Activated CD8-positive, alpha-beta T cell treated with anti-CD3 and anti-CD28 coated beads, Interleukin-2, amount 10 ng/mL, durations not matched to agents 7 days and 5 days (primary cell): ENCODE results near the gene NARF. TPM values are rescaled to one million over a fixed set of nuclear protein-coding genes. Genes with fewer than 3 reads are reported as not detected.
"Not testable (repeated sequence)": the region's sequence is repeated elsewhere in the genome, so short reads cannot be mapped to it uniquely, and the experiment has no call there.

ENCODE experiments used
- ATAC-seq: fragments of 150-1000 bp; cut with Tn5 transposase; one replicate; pipeline ENCODE4 v1.10.0; 2021; ENCODE audit warnings: moderate library complexity
- CTCF ChIA-PET: fragments of 350-600 bp; sonication (Branson Sonifier 250); formaldehyde crosslinking; loops from one replicate; lab custom pipeline; 2021; ENCODE audit warnings: antibody characterized with exemption; lab: Charles Lee
- POLR2A ChIA-PET: fragments of 350-600 bp; sonication (Branson Sonifier 250); formaldehyde crosslinking; loops from one replicate; lab custom pipeline; 2021; ENCODE audit warnings: antibody characterized with exemption; lab: Charles Lee
- DNase-seq: peaks from one replicate; pipeline ENCODE4 v3.0.0-alpha.2; 2020
- H3K27ac Mint-ChIP-seq: one replicate; pipeline ENCODE4 v1.8.0; 2021; ENCODE audit warnings: mild to moderate bottlenecking, mixed read lengths
- H3K27me3 Mint-ChIP-seq: one replicate; pipeline ENCODE4 v1.8.0; 2021; ENCODE audit warnings: low read depth, mixed read lengths
- H3K36me3 Mint-ChIP-seq: one replicate; pipeline ENCODE4 v1.8.0; 2021; ENCODE audit warnings: low read depth, mixed read lengths
- H3K4me1 Mint-ChIP-seq: one replicate; pipeline ENCODE4 v1.8.0; 2021; ENCODE audit warnings: low read depth, mixed read lengths
- H3K4me3 Mint-ChIP-seq: one replicate; pipeline ENCODE4 v1.8.0; 2021; ENCODE audit warnings: mild to moderate bottlenecking, mixed read lengths
- H3K9me3 Mint-ChIP-seq: one replicate; pipeline ENCODE4 v1.8.0; 2022; ENCODE audit warnings: mixed read lengths; ENCODE audit not compliant: insufficient read depth
- total RNA-seq, 2 experiments: library from RNA; stranded (reverse); gene quantifications; one replicate each; pipeline ENCODE4 v1.2.3, GENCODE V29; 2021

Gene NARF
- total RNA-seq, 2 experiments from 2014 or later: 112 to 114 TPM

- ATAC-seq (peak; percentile 78), DNase-seq (peak; percentile 95)
- POLR2A ChIA-PET: interaction anchor here (2.1 kb wide), 1 partner anchor 36 kb away, joined by 6 read pairs; the partner anchor contains the start of gene NARF
- Mint-ChIP-seq H3K27me3 (no peaks in the 10 kb centered on the region), H3K4me1 (peaks cover 48% of the 10 kb centered on the region), H3K36me3 (no peaks in the 10 kb centered on the region), H3K27ac (peak overlapping the region; percentile 86), H3K4me3 (peak overlapping the region; percentile 57), H3K9me3 (no peaks in the 10 kb centered on the region)
- CTCF ChIA-PET: interaction anchor here (0.7 to 1.5 kb wide), 4 partner anchors 9 to 287 kb away, joined by 3 read pairs; no protein-coding TSS in a partner anchor
Measured at GRCh38 chr17:82494236-82495055, 35.9 kb downstream of the NARF start.

- H3K27ac Mint-ChIP-seq: peak overlapping the region; percentile 73
- peak overlapping the region; percentile 62 for H3K4me3 Mint-ChIP-seq
- H3K27me3 Mint-ChIP-seq: no peaks in the 10 kb centered on the region
- CTCF ChIA-PET: interaction anchor here (0.8 to 1.1 kb wide), 3 partner anchors 25 to 143 kb away, joined by 3 to 4 read pairs (median 3); no protein-coding TSS in a partner anchor
- POLR2A ChIA-PET: interaction anchor here (0.7 to 1.3 kb wide), 2 partner anchors 38 to 45 kb away, joined by 3 to 4 read pairs; partner anchors contain the start of gene CYBC1
- no peaks in the 10 kb centered on the region for H3K9me3 Mint-ChIP-seq
- ATAC-seq: no peak
- H3K36me3 Mint-ChIP-seq: no peaks in the 10 kb centered on the region
- no peak for DNase-seq
- peaks cover 48% of the 10 kb centered on the region for H3K4me1 Mint-ChIP-seq
Measured at GRCh38 chr17:82495844-82496528, 37.4 kb downstream of the NARF start.

GRCh38 chr17:82496529-82497434 is 38.2 kb downstream of the NARF start:
- no peaks in the 10 kb centered on the region for H3K9me3 Mint-ChIP-seq
- no peaks in the 10 kb centered on the region for H3K27me3 Mint-ChIP-seq
- peaks cover 48% of the 10 kb centered on the region for H3K4me1 Mint-ChIP-seq
- ChIA-PET CTCF (interaction anchor here (1.1 kb wide), 1 partner anchor 144 kb away, joined by 3 read pairs; no protein-coding TSS in a partner anchor), POLR2A (interaction anchor here (0.9 to 1.3 kb wide), 3 partner anchors 23 to 69 kb away, joined by 3 to 4 read pairs (median 4); no protein-coding TSS in a partner anchor)
- ATAC-seq (peak; percentile 71), DNase-seq (peak; percentile 93)
- peak overlapping the region; percentile 81 for H3K27ac Mint-ChIP-seq
- H3K36me3 Mint-ChIP-seq: no peaks in the 10 kb centered on the region
- H3K4me3 Mint-ChIP-seq: peak overlapping the region; percentile 62

GRCh38 chr17:82497483-82498405 is 39.2 kb downstream of the NARF start:
- ChIA-PET POLR2A (interaction anchor here (0.9 to 1.3 kb wide), 4 partner anchors 21 to 70 kb away, joined by 3 to 4 read pairs (median 4); partner anchors contain the start of gene FOXK2), CTCF (interaction anchor here (0.7 to 0.8 kb wide), 2 partner anchors 10 to 56 kb away, joined by 3 read pairs; no protein-coding TSS in a partner anchor)
- Mint-ChIP-seq H3K27ac (peak overlapping the region; percentile 83), H3K36me3 (no peaks in the 10 kb centered on the region), H3K9me3 (no peaks in the 10 kb centered on the region), H3K4me1 (peaks cover 47% of the 10 kb centered on the region), H3K4me3 (peak overlapping the region; percentile 82), H3K27me3 (no peaks in the 10 kb centered on the region)
- ATAC-seq: peak; percentile 17
- peak; percentile 58 for DNase-seq

GRCh38 chr17:82502207-82502606 is 43.7 kb downstream of the NARF start:
- ChIA-PET POLR2A (no interaction called here), CTCF (no interaction called here)
- no peak overlapping the region for H3K27ac Mint-ChIP-seq
- no peaks in the 10 kb centered on the region for H3K27me3 Mint-ChIP-seq
- H3K9me3 Mint-ChIP-seq: no peaks in the 10 kb centered on the region
- H3K4me1 Mint-ChIP-seq: peaks cover 19% of the 10 kb centered on the region
- H3K4me3 Mint-ChIP-seq: no peak overlapping the region
- H3K36me3 Mint-ChIP-seq: no peaks in the 10 kb centered on the region
- DNase-seq (no peak), ATAC-seq (no peak)

GRCh38 chr17:82503094-82503727 is 44.7 kb downstream of the NARF start:
- DNase-seq (no peak), ATAC-seq (no peak)
- CTCF ChIA-PET: interaction anchor here (0.8 to 1.1 kb wide), 3 partner anchors 9 to 12 kb away, joined by 3 read pairs; no protein-coding TSS in a partner anchor
- POLR2A ChIA-PET: interaction anchor here (1.3 to 1.4 kb wide), 2 partner anchors 16 to 44 kb away, joined by 3 to 5 read pairs; partner anchors contain the start of gene NARF
- Mint-ChIP-seq H3K4me3 (no peak overlapping the region), H3K36me3 (no peaks in the 10 kb centered on the region), H3K4me1 (peaks cover 12% of the 10 kb centered on the region), H3K27me3 (no peaks in the 10 kb centered on the region), H3K9me3 (no peaks in the 10 kb centered on the region), H3K27ac (no peak overlapping the region)

- H3K9me3 Mint-ChIP-seq: no peaks in the 10 kb centered on the region
- H3K4me3 Mint-ChIP-seq: no peak overlapping the region
- ChIA-PET POLR2A (interaction anchor here (1.3 to 1.4 kb wide), 2 partner anchors 15 to 45 kb away, joined by 3 to 5 read pairs; partner anchors contain the start of gene NARF), CTCF (interaction anchor here (0.8 to 1.1 kb wide), 3 partner anchors 9 to 11 kb away, joined by 3 read pairs; no protein-coding TSS in a partner anchor)
- H3K4me1 Mint-ChIP-seq: peaks cover 11% of the 10 kb centered on the region
- no peak for ATAC-seq
- H3K27ac Mint-ChIP-seq: no peak overlapping the region
- H3K27me3 Mint-ChIP-seq: no peaks in the 10 kb centered on the region
- no peaks in the 10 kb centered on the region for H3K36me3 Mint-ChIP-seq
- no peak for DNase-seq
Measured at GRCh38 chr17:82503728-82504308, 45.3 kb downstream of the NARF start.

- ChIA-PET CTCF (no interaction called here), POLR2A (no interaction called here)
- Mint-ChIP-seq H3K36me3 (no peaks in the 10 kb centered on the region), H3K9me3 (no peaks in the 10 kb centered on the region), H3K4me3 (no peak overlapping the region), H3K4me1 (peaks cover 5% of the 10 kb centered on the region), H3K27ac (no peak overlapping the region), H3K27me3 (no peaks in the 10 kb centered on the region)
- no peak for ATAC-seq
- DNase-seq: no peak
Measured at GRCh38 chr17:82505296-82505695, 46.8 kb downstream of the NARF start.

GRCh38 chr17:82506402-82506801 is 47.9 kb downstream of the NARF start:
- not testable (repeated sequence) for H3K36me3 Mint-ChIP-seq, DNase-seq, H3K27me3 Mint-ChIP-seq, ATAC-seq, H3K4me1 Mint-ChIP-seq, H3K9me3 Mint-ChIP-seq, H3K4me3 Mint-ChIP-seq, H3K27ac Mint-ChIP-seq
- POLR2A ChIA-PET: interaction anchor here (1.7 kb wide), 1 partner anchor 13 kb away, joined by 4 read pairs; the partner anchor contains the start of gene FOXK2
- CTCF ChIA-PET: interaction anchor here (1.2 kb wide), 1 partner anchor 12 kb away, joined by 3 read pairs; no protein-coding TSS in a partner anchor
